HEK293 (cell line): ENCODE data around the gene ASCL3.

ENCODE experiments used
- CTCF ChIA-PET: fragments of 350-600 bp; formaldehyde crosslinking; extraction: SDS; loops from one replicate; lab custom pipeline; 2021; ENCODE audit warnings: antibody characterized with exemption; lab: Yijun Ruan, JAX
- POLR2A ChIA-PET: fragments of 300-600 bp; formaldehyde crosslinking; extraction: SDS; loops from one replicate; lab custom pipeline; 2020; ENCODE audit warnings: antibody characterized with exemption, inconsistent platforms; lab: Yijun Ruan, JAX
- H3K27ac ChIP-seq: fragments of 200-500 bp; sonication (Bioruptor generic); 2 replicates; pipeline ENCODE4 v1.5.1; 2014; ENCODE audit warnings: low read depth, low read length, control low read depth, inconsistent platforms; ENCODE audit errors: extremely low read depth
- H3K36me3 ChIP-seq, 2 experiments: fragments of 200-500 bp in 1 of 2; sonication (Bioruptor generic) in 1 of 2; 1 replicate in 1 of 2; 2 replicates in 1 of 2; pipeline ENCODE4 v1.5.1; 2014 to 2017; ENCODE audit warnings: inconsistent platforms in 2 of 2, low read length in 2 of 2; ENCODE audit not compliant: control insufficient read depth in 2 of 2, insufficient read depth in 1 of 2
- H3K4me1 ChIP-seq: fragments of 200-500 bp; sonication (Bioruptor generic); 2 replicates; pipeline ENCODE4 v1.5.1; 2014; ENCODE audit warnings: mild to moderate bottlenecking, low read length, inconsistent platforms; ENCODE audit not compliant: control insufficient read depth, insufficient read depth
- H3K4me3 ChIP-seq: 2 replicates; pipeline ENCODE4 v1.5.1; 2011; ENCODE audit warnings: low read depth, mild to moderate bottlenecking, control low read depth, low read length, moderate library complexity
- H3K9me3 ChIP-seq: fragments of 200-500 bp; sonication (Bioruptor generic); 2 replicates; pipeline ENCODE4 v1.5.1; 2014; ENCODE audit warnings: low read depth, low read length, inconsistent platforms; ENCODE audit not compliant: control insufficient read depth, insufficient read depth
- HOXD13 ChIP-seq: sonication (generic); formaldehyde crosslinking; IDR thresholded peaks from 2 replicates; pipeline ENCODE4 v1.8.0; 2022; ENCODE audit warnings: missing genetic modification reagents, borderline replicate concordance
- IKZF3 ChIP-seq: fragments of 450-650 bp; IDR thresholded peaks from 2 replicates; pipeline ENCODE4 v1.5.0; 2018; ENCODE audit warnings: missing biosample characterization, mild to moderate bottlenecking, missing genetic modification characterization, moderate library complexity
- OSR2 ChIP-seq: fragments of 450-650 bp; formaldehyde crosslinking; IDR thresholded peaks from 2 replicates; pipeline ENCODE4 v1.5.1; 2016; ENCODE audit warnings: missing biosample characterization, missing genetic modification characterization
- WT1 ChIP-seq: fragments of 450-650 bp; formaldehyde crosslinking; IDR thresholded peaks from 2 replicates; pipeline ENCODE4 v1.5.1; 2016; ENCODE audit warnings: missing biosample characterization, missing genetic modification characterization
- ZNF239 ChIP-seq: fragments of 450-650 bp; formaldehyde crosslinking; IDR thresholded peaks from 2 replicates; pipeline ENCODE4 v1.5.1; 2016; ENCODE audit warnings: missing biosample characterization, missing genetic modification characterization
- ZNF366 ChIP-seq: fragments of 450-650 bp; formaldehyde crosslinking; conservative IDR thresholded peaks from 2 replicates; pipeline ENCODE4 v1.5.1; 2016; ENCODE audit warnings: missing biosample characterization, missing genetic modification characterization
- ZNF37A ChIP-seq: fragments of 450-650 bp; IDR thresholded peaks from 2 replicates; pipeline ENCODE4 v1.5.1; 2018; ENCODE audit warnings: missing biosample characterization, missing genetic modification characterization
- ZNF394 ChIP-seq: fragments of 450-650 bp; formaldehyde crosslinking; IDR thresholded peaks from 2 replicates; pipeline ENCODE4 v1.5.1; 2016; ENCODE audit warnings: missing biosample characterization, missing genetic modification characterization, mild to moderate bottlenecking, moderate library complexity, borderline replicate concordance
- ZNF473 ChIP-seq: fragments of 450-650 bp; formaldehyde crosslinking; IDR thresholded peaks from 2 replicates; pipeline ENCODE4 v1.5.1; 2017; ENCODE audit warnings: missing biosample characterization, missing genetic modification characterization
- ZNF501 ChIP-seq: fragments of 450-650 bp; formaldehyde crosslinking; IDR thresholded peaks from 2 replicates; pipeline ENCODE4 v1.5.1; 2016; ENCODE audit warnings: missing biosample characterization, missing genetic modification characterization
- ZNF549 ChIP-seq: fragments of 450-650 bp; IDR thresholded peaks from 2 replicates; pipeline ENCODE4 v1.5.1; 2018; ENCODE audit warnings: missing biosample characterization, missing genetic modification characterization, mild to moderate bottlenecking, inconsistent platforms, moderate library complexity
- ZNF571 ChIP-seq: fragments of 450-650 bp; formaldehyde crosslinking; IDR thresholded peaks from 2 replicates; pipeline ENCODE4 v1.5.0; 2017; ENCODE audit warnings: missing biosample characterization, missing genetic modification characterization
- ZNF585B ChIP-seq: fragments of 450-650 bp; formaldehyde crosslinking; IDR thresholded peaks from 2 replicates; pipeline ENCODE4 v1.5.1; 2016; ENCODE audit warnings: missing biosample characterization, missing genetic modification characterization
- ZNF624 ChIP-seq: fragments of 450-650 bp; formaldehyde crosslinking; IDR thresholded peaks from 2 replicates; pipeline ENCODE4 v1.5.1; 2017; ENCODE audit warnings: missing biosample characterization, missing genetic modification characterization
- ZNF677 ChIP-seq: fragments of 450-650 bp; IDR thresholded peaks from 2 replicates; pipeline ENCODE4 v1.5.0; 2018; ENCODE audit warnings: missing biosample characterization, mild to moderate bottlenecking, missing genetic modification characterization, moderate library complexity
- ZNF792 ChIP-seq: fragments of 450-650 bp; formaldehyde crosslinking; IDR thresholded peaks from 2 replicates; pipeline ENCODE4 v1.5.1; 2016; ENCODE audit warnings: missing biosample characterization, missing genetic modification characterization
- ZSCAN16 ChIP-seq: fragments of 450-650 bp; formaldehyde crosslinking; IDR thresholded peaks from 2 replicates; pipeline ENCODE4 v1.5.1; 2016; ENCODE audit warnings: missing biosample characterization, missing genetic modification characterization
- TF ChIP-seq, protein P1 (sequence below): fragments of 450-650 bp; formaldehyde crosslinking; IDR thresholded peaks from 2 replicates; pipeline ENCODE4 v1.5.1; 2016; ENCODE audit warnings: missing biosample characterization, missing genetic modification characterization
- TF ChIP-seq, protein P2 (sequence below): fragments of 450-650 bp; formaldehyde crosslinking; IDR thresholded peaks from 2 replicates; pipeline ENCODE4 v1.5.1; 2016; ENCODE audit warnings: missing biosample characterization, missing genetic modification characterization
- TF ChIP-seq, protein P3 (sequence below): fragments of 450-650 bp; formaldehyde crosslinking; IDR thresholded peaks from 2 replicates; pipeline ENCODE4 v1.5.1; 2016; ENCODE audit warnings: missing biosample characterization, missing genetic modification characterization
- TF ChIP-seq, protein P4 (sequence below): fragments of 450-650 bp; formaldehyde crosslinking; IDR thresholded peaks from 2 replicates; pipeline ENCODE4 v1.5.1; 2016; ENCODE audit warnings: missing biosample characterization, missing genetic modification characterization
- TF ChIP-seq, protein P5 (sequence below): fragments of 450-650 bp; formaldehyde crosslinking; IDR thresholded peaks from 2 replicates; pipeline ENCODE4 v1.5.1; 2017; ENCODE audit warnings: missing biosample characterization, missing genetic modification characterization

ASCL3 gene

DNA sequence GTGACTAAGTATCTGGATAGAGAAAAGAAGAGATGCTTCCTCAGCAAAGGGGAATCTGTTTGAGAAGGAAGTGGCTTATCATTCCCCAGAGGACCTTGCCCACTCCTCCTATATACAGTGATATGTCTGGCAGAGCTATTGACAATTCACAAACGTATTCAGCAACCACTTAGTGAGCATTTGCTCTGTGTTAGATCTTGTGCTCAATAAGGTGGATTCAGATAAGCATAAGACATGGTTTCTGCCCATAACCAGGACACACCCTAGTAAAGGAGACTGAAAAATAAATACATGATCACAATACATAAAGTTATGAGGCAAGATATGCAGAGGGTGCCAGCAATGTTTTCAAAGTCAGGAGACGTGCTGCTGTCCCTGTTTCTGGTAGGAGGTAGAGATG, 20.0 kb upstream of the ASCL3 start:
- Histone ChIP-seq H3K9me3 (no peaks in the 10 kb centered on the region), H3K27ac (no peak overlapping the region), H3K36me3 (peaks cover 0 to 11% of the 10 kb centered on the region in 2 experiments; a peak in 1 of 3 replicates), H3K4me3 (no peak overlapping the region)
- POLR2A ChIA-PET, result interaction anchor here (1.0 kb wide), 1 partner anchor 274 kb away, joined by 3 read pairs; no protein-coding TSS in a partner anchor
- TF ChIP-seq ZNF792 (tag by site-specific recombination) (no peak), ZNF37A (tag by site-specific recombination) (no peak), ZNF501 (tag by site-specific recombination) (no peak), HOXD13 (CRISPR knock-in tag) (no peak), ZSCAN16 (tag by site-specific recombination) (no peak), ZNF571 (no peak), ZNF366 (tag by site-specific recombination) (no peak), ZNF394 (no peak), ZNF239 (no peak), ZNF473 (tag by site-specific recombination) (no peak), ZNF585B (tag by site-specific recombination) (no peak), WT1 (tag by site-specific recombination) (no peak), ZNF549 (no peak), ZNF624 (no peak), ZNF677 (tag by site-specific recombination) (no peak)
- TF ChIP-seq, protein P1, sequence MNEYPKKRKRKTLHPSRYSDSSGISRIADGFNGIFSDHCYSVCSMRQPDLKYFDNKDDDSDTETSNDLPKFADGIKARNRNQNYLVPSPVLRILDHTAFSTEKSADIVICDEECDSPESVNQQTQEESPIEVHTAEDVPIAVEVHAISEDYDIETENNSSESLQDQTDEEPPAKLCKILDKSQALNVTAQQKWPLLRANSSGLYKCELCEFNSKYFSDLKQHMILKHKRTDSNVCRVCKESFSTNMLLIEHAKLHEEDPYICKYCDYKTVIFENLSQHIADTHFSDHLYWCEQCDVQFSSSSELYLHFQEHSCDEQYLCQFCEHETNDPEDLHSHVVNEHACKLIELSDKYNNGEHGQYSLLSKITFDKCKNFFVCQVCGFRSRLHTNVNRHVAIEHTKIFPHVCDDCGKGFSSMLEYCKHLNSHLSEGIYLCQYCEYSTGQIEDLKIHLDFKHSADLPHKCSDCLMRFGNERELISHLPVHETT (tag by site-specific recombination), result no peak
- TF ChIP-seq, protein P2, sequence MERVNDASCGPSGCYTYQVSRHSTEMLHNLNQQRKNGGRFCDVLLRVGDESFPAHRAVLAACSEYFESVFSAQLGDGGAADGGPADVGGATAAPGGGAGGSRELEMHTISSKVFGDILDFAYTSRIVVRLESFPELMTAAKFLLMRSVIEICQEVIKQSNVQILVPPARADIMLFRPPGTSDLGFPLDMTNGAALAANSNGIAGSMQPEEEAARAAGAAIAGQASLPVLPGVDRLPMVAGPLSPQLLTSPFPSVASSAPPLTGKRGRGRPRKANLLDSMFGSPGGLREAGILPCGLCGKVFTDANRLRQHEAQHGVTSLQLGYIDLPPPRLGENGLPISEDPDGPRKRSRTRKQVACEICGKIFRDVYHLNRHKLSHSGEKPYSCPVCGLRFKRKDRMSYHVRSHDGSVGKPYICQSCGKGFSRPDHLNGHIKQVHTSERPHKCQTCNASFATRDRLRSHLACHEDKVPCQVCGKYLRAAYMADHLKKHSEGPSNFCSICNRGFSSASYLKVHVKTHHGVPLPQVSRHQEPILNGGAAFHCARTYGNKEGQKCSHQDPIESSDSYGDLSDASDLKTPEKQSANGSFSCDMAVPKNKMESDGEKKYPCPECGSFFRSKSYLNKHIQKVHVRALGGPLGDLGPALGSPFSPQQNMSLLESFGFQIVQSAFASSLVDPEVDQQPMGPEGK (tag by site-specific recombination), result no peak
- TF ChIP-seq, protein P3, sequence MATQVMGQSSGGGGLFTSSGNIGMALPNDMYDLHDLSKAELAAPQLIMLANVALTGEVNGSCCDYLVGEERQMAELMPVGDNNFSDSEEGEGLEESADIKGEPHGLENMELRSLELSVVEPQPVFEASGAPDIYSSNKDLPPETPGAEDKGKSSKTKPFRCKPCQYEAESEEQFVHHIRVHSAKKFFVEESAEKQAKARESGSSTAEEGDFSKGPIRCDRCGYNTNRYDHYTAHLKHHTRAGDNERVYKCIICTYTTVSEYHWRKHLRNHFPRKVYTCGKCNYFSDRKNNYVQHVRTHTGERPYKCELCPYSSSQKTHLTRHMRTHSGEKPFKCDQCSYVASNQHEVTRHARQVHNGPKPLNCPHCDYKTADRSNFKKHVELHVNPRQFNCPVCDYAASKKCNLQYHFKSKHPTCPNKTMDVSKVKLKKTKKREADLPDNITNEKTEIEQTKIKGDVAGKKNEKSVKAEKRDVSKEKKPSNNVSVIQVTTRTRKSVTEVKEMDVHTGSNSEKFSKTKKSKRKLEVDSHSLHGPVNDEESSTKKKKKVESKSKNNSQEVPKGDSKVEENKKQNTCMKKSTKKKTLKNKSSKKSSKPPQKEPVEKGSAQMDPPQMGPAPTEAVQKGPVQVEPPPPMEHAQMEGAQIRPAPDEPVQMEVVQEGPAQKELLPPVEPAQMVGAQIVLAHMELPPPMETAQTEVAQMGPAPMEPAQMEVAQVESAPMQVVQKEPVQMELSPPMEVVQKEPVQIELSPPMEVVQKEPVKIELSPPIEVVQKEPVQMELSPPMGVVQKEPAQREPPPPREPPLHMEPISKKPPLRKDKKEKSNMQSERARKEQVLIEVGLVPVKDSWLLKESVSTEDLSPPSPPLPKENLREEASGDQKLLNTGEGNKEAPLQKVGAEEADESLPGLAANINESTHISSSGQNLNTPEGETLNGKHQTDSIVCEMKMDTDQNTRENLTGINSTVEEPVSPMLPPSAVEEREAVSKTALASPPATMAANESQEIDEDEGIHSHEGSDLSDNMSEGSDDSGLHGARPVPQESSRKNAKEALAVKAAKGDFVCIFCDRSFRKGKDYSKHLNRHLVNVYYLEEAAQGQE (tag by site-specific recombination), result no peak
- TF ChIP-seq, all 188 proteins: peak for 0
- CTCF ChIA-PET, result interaction anchor here (0.9 to 1.4 kb wide), 3 partner anchors 46 to 770 kb away, joined by 3 to 5 read pairs (median 5); no protein-coding TSS in a partner anchor
- no peaks in the 10 kb centered on the region for H3K4me1 ChIP-seq

DNA sequence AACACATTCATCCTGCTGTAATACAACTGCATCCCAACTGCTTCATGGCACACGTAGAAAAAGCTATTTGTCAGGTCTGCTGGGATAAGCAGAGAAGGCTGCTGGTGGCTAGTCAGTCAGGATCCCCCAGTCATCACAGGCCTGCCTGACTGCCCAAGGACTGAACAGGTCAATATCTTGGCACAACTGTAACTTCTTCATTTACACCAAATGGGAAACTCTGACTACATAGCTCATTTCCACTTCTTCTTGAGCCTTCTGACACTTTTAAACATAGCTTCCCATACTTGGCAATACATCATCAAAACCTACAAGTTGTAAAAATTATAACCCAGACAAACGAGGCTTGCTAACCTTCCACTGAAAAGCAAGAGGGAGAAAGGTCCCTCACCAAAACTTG, 18.6 kb upstream of the ASCL3 start:
- ChIA-PET CTCF (interaction anchor here (0.6 to 6.5 kb wide), 4 partner anchors 47 to 955 kb away, joined by 3 to 96 read pairs (median 4); no protein-coding TSS in a partner anchor), POLR2A (interaction anchor here (0.5 to 0.6 kb wide), 2 partner anchors 21 to 49 kb away, joined by 3 to 4 read pairs; no protein-coding TSS in a partner anchor)
- H3K4me3 ChIP-seq, result no peak overlapping the region
- H3K4me1 ChIP-seq, result no peaks in the 10 kb centered on the region
- no peaks in the 10 kb centered on the region for H3K9me3 ChIP-seq
- peaks cover 0 to 17% of the 10 kb centered on the region in 2 experiments; a peak in 1 of 3 replicates for H3K36me3 ChIP-seq
- H3K27ac ChIP-seq, result no peak overlapping the region
- TF ChIP-seq, protein P4, sequence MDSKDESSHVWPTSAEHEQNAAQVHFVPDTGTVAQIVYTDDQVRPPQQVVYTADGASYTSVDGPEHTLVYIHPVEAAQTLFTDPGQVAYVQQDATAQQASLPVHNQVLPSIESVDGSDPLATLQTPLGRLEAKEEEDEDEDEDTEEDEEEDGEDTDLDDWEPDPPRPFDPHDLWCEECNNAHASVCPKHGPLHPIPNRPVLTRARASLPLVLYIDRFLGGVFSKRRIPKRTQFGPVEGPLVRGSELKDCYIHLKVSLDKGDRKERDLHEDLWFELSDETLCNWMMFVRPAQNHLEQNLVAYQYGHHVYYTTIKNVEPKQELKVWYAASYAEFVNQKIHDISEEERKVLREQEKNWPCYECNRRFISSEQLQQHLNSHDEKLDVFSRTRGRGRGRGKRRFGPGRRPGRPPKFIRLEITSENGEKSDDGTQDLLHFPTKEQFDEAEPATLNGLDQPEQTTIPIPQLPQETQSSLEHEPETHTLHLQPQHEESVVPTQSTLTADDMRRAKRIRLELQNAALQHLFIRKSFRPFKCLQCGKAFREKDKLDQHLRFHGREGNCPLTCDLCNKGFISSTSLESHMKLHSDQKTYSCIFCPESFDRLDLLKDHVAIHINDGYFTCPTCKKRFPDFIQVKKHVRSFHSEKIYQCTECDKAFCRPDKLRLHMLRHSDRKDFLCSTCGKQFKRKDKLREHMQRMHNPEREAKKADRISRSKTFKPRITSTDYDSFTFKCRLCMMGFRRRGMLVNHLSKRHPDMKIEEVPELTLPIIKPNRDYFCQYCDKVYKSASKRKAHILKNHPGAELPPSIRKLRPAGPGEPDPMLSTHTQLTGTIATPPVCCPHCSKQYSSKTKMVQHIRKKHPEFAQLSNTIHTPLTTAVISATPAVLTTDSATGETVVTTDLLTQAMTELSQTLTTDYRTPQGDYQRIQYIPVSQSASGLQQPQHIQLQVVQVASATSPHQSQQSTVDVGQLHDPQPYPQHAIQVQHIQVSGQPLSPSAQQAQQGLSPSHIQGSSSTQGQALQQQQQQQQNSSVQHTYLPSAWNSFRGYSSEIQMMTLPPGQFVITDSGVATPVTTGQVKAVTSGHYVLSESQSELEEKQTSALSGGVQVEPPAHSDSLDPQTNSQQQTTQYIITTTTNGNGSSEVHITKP (tag by site-specific recombination), result no peak
- TF ChIP-seq, protein P5, sequence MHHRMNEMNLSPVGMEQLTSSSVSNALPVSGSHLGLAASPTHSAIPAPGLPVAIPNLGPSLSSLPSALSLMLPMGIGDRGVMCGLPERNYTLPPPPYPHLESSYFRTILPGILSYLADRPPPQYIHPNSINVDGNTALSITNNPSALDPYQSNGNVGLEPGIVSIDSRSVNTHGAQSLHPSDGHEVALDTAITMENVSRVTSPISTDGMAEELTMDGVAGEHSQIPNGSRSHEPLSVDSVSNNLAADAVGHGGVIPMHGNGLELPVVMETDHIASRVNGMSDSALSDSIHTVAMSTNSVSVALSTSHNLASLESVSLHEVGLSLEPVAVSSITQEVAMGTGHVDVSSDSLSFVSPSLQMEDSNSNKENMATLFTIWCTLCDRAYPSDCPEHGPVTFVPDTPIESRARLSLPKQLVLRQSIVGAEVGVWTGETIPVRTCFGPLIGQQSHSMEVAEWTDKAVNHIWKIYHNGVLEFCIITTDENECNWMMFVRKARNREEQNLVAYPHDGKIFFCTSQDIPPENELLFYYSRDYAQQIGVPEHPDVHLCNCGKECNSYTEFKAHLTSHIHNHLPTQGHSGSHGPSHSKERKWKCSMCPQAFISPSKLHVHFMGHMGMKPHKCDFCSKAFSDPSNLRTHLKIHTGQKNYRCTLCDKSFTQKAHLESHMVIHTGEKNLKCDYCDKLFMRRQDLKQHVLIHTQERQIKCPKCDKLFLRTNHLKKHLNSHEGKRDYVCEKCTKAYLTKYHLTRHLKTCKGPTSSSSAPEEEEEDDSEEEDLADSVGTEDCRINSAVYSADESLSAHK (tag by site-specific recombination), result no peak
- no peak for TF ChIP-seq OSR2 (tag by site-specific recombination)
- TF ChIP-seq IKZF3 (tag by site-specific recombination), result no peak
